ENCODE results near the gene PTPRJ.

DNA sequence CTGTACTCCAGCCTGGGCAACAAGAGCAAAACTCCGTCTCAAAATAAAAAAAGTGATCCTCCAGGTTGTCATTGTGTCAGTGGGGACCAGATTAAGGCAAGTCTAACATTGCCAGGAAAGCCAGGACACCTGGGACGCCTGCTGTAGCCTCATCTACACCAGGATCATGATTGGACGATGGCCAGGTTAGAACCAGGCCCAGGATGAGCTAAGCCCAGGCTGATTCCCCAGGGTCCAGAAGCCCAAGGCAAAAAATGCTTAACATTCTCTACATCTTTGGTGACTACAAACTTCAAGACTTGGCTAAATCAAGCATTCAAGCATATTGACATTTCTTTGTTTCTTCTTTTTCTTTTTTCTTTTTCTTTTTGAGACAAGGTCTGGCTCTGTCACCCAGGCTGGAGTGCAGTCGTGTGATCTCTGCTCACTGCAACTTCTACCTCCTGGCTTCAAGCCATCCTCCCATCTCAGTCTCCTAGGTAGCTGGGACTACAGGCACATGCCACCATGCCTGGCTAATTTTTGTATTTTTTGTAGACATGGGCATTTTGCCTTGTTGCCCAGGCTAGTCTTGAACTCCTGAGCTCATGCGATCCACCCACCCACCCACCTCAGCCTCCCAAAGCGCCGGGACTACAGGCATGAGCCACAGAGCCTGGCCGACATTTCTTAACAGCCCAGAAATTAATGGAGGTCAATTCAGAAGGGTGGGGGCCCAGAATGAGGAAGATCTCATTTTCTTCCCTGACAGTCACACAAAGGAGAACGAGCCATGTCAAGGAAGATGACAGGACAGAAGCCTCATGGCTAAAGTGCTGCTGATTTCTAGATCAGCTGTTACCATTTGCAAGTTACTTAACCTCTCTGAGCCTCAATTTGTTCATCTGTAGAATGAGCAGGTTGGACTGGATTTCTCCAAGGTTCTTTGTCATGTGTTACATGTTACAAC lies 12.5 kb upstream of the PTPRJ start:
- TF ChIP-seq, protein P1, sequence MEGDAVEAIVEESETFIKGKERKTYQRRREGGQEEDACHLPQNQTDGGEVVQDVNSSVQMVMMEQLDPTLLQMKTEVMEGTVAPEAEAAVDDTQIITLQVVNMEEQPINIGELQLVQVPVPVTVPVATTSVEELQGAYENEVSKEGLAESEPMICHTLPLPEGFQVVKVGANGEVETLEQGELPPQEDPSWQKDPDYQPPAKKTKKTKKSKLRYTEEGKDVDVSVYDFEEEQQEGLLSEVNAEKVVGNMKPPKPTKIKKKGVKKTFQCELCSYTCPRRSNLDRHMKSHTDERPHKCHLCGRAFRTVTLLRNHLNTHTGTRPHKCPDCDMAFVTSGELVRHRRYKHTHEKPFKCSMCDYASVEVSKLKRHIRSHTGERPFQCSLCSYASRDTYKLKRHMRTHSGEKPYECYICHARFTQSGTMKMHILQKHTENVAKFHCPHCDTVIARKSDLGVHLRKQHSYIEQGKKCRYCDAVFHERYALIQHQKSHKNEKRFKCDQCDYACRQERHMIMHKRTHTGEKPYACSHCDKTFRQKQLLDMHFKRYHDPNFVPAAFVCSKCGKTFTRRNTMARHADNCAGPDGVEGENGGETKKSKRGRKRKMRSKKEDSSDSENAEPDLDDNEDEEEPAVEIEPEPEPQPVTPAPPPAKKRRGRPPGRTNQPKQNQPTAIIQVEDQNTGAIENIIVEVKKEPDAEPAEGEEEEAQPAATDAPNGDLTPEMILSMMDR (IDR thresholded peaks at IDR 0.05): no peak
- TF ChIP-seq POLR2AphosphoS5 (IDR thresholded peaks at IDR 0.05; ENCODE audit: insufficient read depth in 1 of 2, low read depth in 1 of 2) (no peak), POLR2A (IDR thresholded peaks at IDR 0.05) (no peak)

All from vagina (tissue), 2 donors.